Measurements from ENCODE around the gene C6orf132. TPM values are rescaled to one million over a fixed set of nuclear protein-coding genes. Genes with fewer than 3 reads are reported as not detected.

C6orf132 gene
- total RNA-seq, 1 donor from 2014 or later, result 4.0 TPM

DNA sequence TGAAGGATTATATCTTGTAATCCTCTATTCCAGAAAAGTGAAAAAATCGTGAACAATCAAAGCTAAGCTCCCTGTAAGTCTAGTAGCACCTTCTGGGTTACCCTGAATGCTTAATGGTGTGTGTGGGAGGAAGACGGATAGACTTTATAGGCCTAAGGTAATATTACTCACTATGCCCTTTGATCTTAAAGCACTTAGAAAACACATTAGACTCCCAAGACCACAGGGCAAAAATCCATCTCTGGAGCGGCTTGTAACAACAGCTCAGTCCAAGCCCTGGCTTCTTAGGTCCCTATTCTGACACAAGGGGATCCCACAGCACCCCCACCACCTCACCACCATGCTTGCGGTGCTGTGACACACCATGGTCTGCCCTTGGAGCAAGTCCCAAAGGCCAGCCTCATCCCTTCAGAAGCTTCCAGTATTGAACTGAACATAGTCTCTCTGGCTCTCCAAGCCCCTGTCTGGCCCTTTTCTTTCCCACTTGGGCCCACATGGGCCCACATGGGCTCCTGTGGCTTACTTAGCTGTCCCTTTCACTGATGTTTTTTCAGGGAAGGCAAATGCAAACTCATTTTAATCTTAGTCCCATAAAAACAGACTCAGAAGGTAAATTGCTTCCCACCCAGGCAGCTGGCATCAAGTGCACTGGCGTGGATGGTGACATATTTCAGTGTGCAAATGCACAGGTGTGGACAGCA is 28.3 kb downstream of the C6orf132 start:
- no peaks in the 10 kb centered on the region for H3K27me3 Mint-ChIP-seq (ENCODE audit: unreplicated experiment)
- peaks cover 5% of the 10 kb centered on the region for H3K36me3 Mint-ChIP-seq (ENCODE audit: unreplicated experiment)
- TF ChIP-seq, protein P1, sequence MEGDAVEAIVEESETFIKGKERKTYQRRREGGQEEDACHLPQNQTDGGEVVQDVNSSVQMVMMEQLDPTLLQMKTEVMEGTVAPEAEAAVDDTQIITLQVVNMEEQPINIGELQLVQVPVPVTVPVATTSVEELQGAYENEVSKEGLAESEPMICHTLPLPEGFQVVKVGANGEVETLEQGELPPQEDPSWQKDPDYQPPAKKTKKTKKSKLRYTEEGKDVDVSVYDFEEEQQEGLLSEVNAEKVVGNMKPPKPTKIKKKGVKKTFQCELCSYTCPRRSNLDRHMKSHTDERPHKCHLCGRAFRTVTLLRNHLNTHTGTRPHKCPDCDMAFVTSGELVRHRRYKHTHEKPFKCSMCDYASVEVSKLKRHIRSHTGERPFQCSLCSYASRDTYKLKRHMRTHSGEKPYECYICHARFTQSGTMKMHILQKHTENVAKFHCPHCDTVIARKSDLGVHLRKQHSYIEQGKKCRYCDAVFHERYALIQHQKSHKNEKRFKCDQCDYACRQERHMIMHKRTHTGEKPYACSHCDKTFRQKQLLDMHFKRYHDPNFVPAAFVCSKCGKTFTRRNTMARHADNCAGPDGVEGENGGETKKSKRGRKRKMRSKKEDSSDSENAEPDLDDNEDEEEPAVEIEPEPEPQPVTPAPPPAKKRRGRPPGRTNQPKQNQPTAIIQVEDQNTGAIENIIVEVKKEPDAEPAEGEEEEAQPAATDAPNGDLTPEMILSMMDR (IDR thresholded peaks at IDR 0.05), result no peak
- no peaks in the 10 kb centered on the region for H3K9me3 Mint-ChIP-seq (ENCODE audit: unreplicated experiment)
- peaks cover 23% of the 10 kb centered on the region for H3K4me1 Mint-ChIP-seq (ENCODE audit: unreplicated experiment)
- H3K27ac Mint-ChIP-seq (ENCODE audit: unreplicated experiment), result no peak overlapping the region
- no peak overlapping the region for H3K4me3 Mint-ChIP-seq (ENCODE audit: unreplicated experiment)
- DNase-seq (ENCODE audit: extremely low spot score, unreplicated experiment), result no peak

- no peaks in the 10 kb centered on the region for H3K9me3 Mint-ChIP-seq (ENCODE audit: unreplicated experiment)
- TF ChIP-seq, protein P1 (IDR thresholded peaks at IDR 0.05), result no peak
- DNase-seq (ENCODE audit: extremely low spot score, unreplicated experiment), result no peak
- no peak overlapping the region for H3K4me3 Mint-ChIP-seq (ENCODE audit: unreplicated experiment)
- H3K36me3 Mint-ChIP-seq (ENCODE audit: unreplicated experiment), result peaks cover 9% of the 10 kb centered on the region
- peaks cover 12% of the 10 kb centered on the region for H3K4me1 Mint-ChIP-seq (ENCODE audit: unreplicated experiment)
- H3K27me3 Mint-ChIP-seq (ENCODE audit: unreplicated experiment), result no peaks in the 10 kb centered on the region
- no peak overlapping the region for H3K27ac Mint-ChIP-seq (ENCODE audit: unreplicated experiment)
Observed at GRCh38 chr6:42112351-42112750, 30.1 kb downstream of the C6orf132 start.

DNA sequence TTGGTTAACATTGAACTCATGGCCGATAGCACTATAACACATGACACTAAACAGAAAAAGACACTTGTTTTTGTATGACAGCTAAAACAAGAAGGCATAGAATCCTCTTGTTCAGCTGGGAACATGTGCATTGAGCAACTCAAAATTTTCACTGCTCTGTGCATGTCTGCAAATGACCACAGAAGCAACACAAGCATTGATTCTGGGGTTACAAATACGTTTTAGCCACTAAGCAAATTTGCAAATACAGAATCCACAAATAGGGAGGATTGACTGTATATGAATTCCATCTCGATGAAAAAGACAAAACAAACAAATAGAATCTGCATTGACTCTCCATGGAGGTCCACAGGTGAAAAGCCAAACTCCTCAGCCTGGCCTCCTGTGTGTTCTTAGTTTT is 31.7 kb downstream of the C6orf132 start:
- H3K4me1 Mint-ChIP-seq (ENCODE audit: unreplicated experiment), result peaks cover 6% of the 10 kb centered on the region
- DNase-seq (ENCODE audit: extremely low spot score, unreplicated experiment), result no peak
- H3K4me3 Mint-ChIP-seq (ENCODE audit: unreplicated experiment), result no peak overlapping the region
- no peak overlapping the region for H3K27ac Mint-ChIP-seq (ENCODE audit: unreplicated experiment)
- TF ChIP-seq, protein P1 (IDR thresholded peaks at IDR 0.05), result no peak
- H3K9me3 Mint-ChIP-seq (ENCODE audit: unreplicated experiment), result no peaks in the 10 kb centered on the region
- no peaks in the 10 kb centered on the region for H3K27me3 Mint-ChIP-seq (ENCODE audit: unreplicated experiment)
- peaks cover 9% of the 10 kb centered on the region for H3K36me3 Mint-ChIP-seq (ENCODE audit: unreplicated experiment)

GRCh38 chr6:42108071-42108470 is 34.3 kb downstream of the C6orf132 start:
- no peak for DNase-seq (ENCODE audit: extremely low spot score, unreplicated experiment)
- H3K4me1 Mint-ChIP-seq (ENCODE audit: unreplicated experiment), result no peaks in the 10 kb centered on the region
- TF ChIP-seq, protein P1 (IDR thresholded peaks at IDR 0.05), result no peak
- H3K27ac Mint-ChIP-seq (ENCODE audit: unreplicated experiment), result no peak overlapping the region
- H3K27me3 Mint-ChIP-seq (ENCODE audit: unreplicated experiment), result no peaks in the 10 kb centered on the region
- H3K36me3 Mint-ChIP-seq (ENCODE audit: unreplicated experiment), result peaks cover 11% of the 10 kb centered on the region
- H3K9me3 Mint-ChIP-seq (ENCODE audit: unreplicated experiment), result no peaks in the 10 kb centered on the region
- H3K4me3 Mint-ChIP-seq (ENCODE audit: unreplicated experiment), result no peak overlapping the region

- TF ChIP-seq, protein P1 (IDR thresholded peaks at IDR 0.05), result no peak
- no peak for DNase-seq (ENCODE audit: extremely low spot score, unreplicated experiment)
- Mint-ChIP-seq H3K36me3 (ENCODE audit: unreplicated experiment) (peaks cover 11% of the 10 kb centered on the region), H3K4me1 (ENCODE audit: unreplicated experiment) (peaks cover 5% of the 10 kb centered on the region), H3K9me3 (ENCODE audit: unreplicated experiment) (no peaks in the 10 kb centered on the region), H3K27ac (ENCODE audit: unreplicated experiment) (no peak overlapping the region), H3K4me3 (ENCODE audit: unreplicated experiment) (no peak overlapping the region), H3K27me3 (ENCODE audit: unreplicated experiment) (no peaks in the 10 kb centered on the region)
Observed at GRCh38 chr6:42106112-42107023, 36.1 kb downstream of the C6orf132 start.

All from osteocyte (in vitro differentiated cells).